ENCODE measurements around the gene EPS8L2. TPM values are rescaled to one million over a fixed set of nuclear protein-coding genes. Genes with fewer than 3 reads are reported as not detected.

The EPS8L2 gene
- total and polyA plus RNA-seq, 2 experiments from 2014 or later, result 157 to 310 TPM

GRCh38 chr11:762421-763072 is 56.5 kb downstream of the EPS8L2 start:
- Histone ChIP-seq H3K9me3 (ENCODE audit: low read depth) (no peaks in the 10 kb centered on the region), H3K36me3 (replicated peaks; ENCODE audit: insufficient read depth, low read depth) (no peaks in the 10 kb centered on the region), H3K27ac (no peak overlapping the region), H3K79me2 (peaks cover 3% of the 10 kb centered on the region), H2AFZ (no peak overlapping the region), H3K4me3 (no peak overlapping the region), H3K4me1 (ENCODE audit: insufficient read depth) (peaks cover 8% of the 10 kb centered on the region), H3K4me2 (no peak overlapping the region), H4K20me1 (ENCODE audit: insufficient read depth, poor library complexity, severe bottlenecking) (peaks cover 3% of the 10 kb centered on the region), H3K27me3 (no peaks in the 10 kb centered on the region), H3K9me2 (replicated peaks; ENCODE audit: insufficient read depth) (no peaks in the 10 kb centered on the region)
- TF ChIP-seq EZH2 (IDR thresholded peaks at IDR 0.05; ENCODE audit: borderline replicate concordance) (no peak), CTCF (IDR thresholded peaks at IDR 0.05; ENCODE audit: poor library complexity) (no peak), EZH2phosphoT487 (IDR thresholded peaks at IDR 0.05; ENCODE audit: low read depth, severe bottlenecking, unreplicated experiment) (no peak)
- WGBS (ENCODE audit: low lambda C conversion rate, missing lambda C conversion rate), result 75% methylated on average over 10 of the region's 10 CpGs
- DNase-seq (ENCODE audit: low spot score), result no peak

GRCh38 chr11:763073-763463 is 57.0 kb downstream of the EPS8L2 start:
- no peak overlapping the region for H3K27ac ChIP-seq
- no peak overlapping the region for H3K4me2 ChIP-seq
- H3K27me3 ChIP-seq, result no peaks in the 10 kb centered on the region
- H2AFZ ChIP-seq, result no peak overlapping the region
- no peaks in the 10 kb centered on the region for H3K9me3 ChIP-seq (ENCODE audit: low read depth)
- 54% methylated on average over 10 of the region's 24 CpGs for WGBS (ENCODE audit: low lambda C conversion rate, missing lambda C conversion rate)
- peaks cover 3% of the 10 kb centered on the region for H4K20me1 ChIP-seq (ENCODE audit: insufficient read depth, poor library complexity, severe bottlenecking)
- H3K9me2 ChIP-seq (replicated peaks; ENCODE audit: insufficient read depth), result no peaks in the 10 kb centered on the region
- H3K79me2 ChIP-seq, result no peaks in the 10 kb centered on the region
- TF ChIP-seq EZH2 (IDR thresholded peaks at IDR 0.05; ENCODE audit: borderline replicate concordance) (no peak), CTCF (IDR thresholded peaks at IDR 0.05; ENCODE audit: poor library complexity) (no peak), EZH2phosphoT487 (IDR thresholded peaks at IDR 0.05; ENCODE audit: low read depth, severe bottlenecking, unreplicated experiment) (no peak)
- H3K4me3 ChIP-seq, result no peak overlapping the region
- peaks cover 8% of the 10 kb centered on the region for H3K4me1 ChIP-seq (ENCODE audit: insufficient read depth)
- H3K36me3 ChIP-seq (replicated peaks; ENCODE audit: insufficient read depth, low read depth), result no peaks in the 10 kb centered on the region
- DNase-seq (ENCODE audit: low spot score), result peak; percentile 47

- TF ChIP-seq CTCF (IDR thresholded peaks at IDR 0.05; ENCODE audit: poor library complexity) (no peak), EZH2phosphoT487 (IDR thresholded peaks at IDR 0.05; ENCODE audit: low read depth, severe bottlenecking, unreplicated experiment) (no peak), EZH2 (IDR thresholded peaks at IDR 0.05; ENCODE audit: borderline replicate concordance) (no peak)
- no peak overlapping the region for H3K27ac ChIP-seq
- DNase-seq (ENCODE audit: low spot score), result no peak
- 91% methylated on average over 22 of the region's 22 CpGs for WGBS (ENCODE audit: low lambda C conversion rate, missing lambda C conversion rate)
- H4K20me1 ChIP-seq (ENCODE audit: insufficient read depth, poor library complexity, severe bottlenecking), result peaks cover 3% of the 10 kb centered on the region
- H3K79me2 ChIP-seq, result no peaks in the 10 kb centered on the region
- H3K9me3 ChIP-seq (ENCODE audit: low read depth), result no peaks in the 10 kb centered on the region
- H3K4me3 ChIP-seq, result no peak overlapping the region
- H2AFZ ChIP-seq, result no peak overlapping the region
- peaks cover 8% of the 10 kb centered on the region for H3K4me1 ChIP-seq (ENCODE audit: insufficient read depth)
- H3K4me2 ChIP-seq, result no peak overlapping the region
- H3K27me3 ChIP-seq, result no peaks in the 10 kb centered on the region
- no peaks in the 10 kb centered on the region for H3K9me2 ChIP-seq (replicated peaks; ENCODE audit: insufficient read depth)
- no peaks in the 10 kb centered on the region for H3K36me3 ChIP-seq (replicated peaks; ENCODE audit: insufficient read depth, low read depth)
Observed at GRCh38 chr11:763549-764321, 57.7 kb downstream of the EPS8L2 start.

Measured in hepatocyte (in vitro differentiated cells).